Measurements from ENCODE around the gene ZNF679.
"Not testable (repeated sequence)": the region's sequence is repeated elsewhere in the genome, so short reads cannot be mapped to it uniquely, and the experiment has no call there.

The ZNF679 gene

GRCh38 chr7:64308016-64308270 lies 79.7 kb downstream of the ZNF679 start:
- Histone ChIP-seq H3K36me3 (ENCODE audit: control insufficient read depth in 2 of 2, insufficient read depth in 2 of 2, low read length in 2 of 2) (no peaks in the 10 kb centered on the region), H3K27ac (ENCODE audit: low read depth in 2 of 2, low read length in 2 of 2) (peak overlapping the region; percentile 77 to 84), H3K9me3 (ENCODE audit: control insufficient read depth in 2 of 2, low read length in 2 of 2) (no peaks in the 10 kb centered on the region), H3K9ac (ENCODE audit: low read depth in 1 of 2, low read length in 2 of 2) (peak overlapping the region; percentile 76 to 97), H3K4me3 (ENCODE audit: low read length in 2 of 2) (peak overlapping the region; percentile 86 to 91), H3K27me3 (ENCODE audit: control insufficient read depth in 2 of 2, insufficient read depth in 2 of 2, low read length in 2 of 2) (no peaks in the 10 kb centered on the region), H3K4me1 (ENCODE audit: control insufficient read depth in 2 of 2, insufficient read depth in 2 of 2, low read length in 2 of 2) (peaks cover 5 to 8% of the 10 kb centered on the region in 2 donors)

DNA sequence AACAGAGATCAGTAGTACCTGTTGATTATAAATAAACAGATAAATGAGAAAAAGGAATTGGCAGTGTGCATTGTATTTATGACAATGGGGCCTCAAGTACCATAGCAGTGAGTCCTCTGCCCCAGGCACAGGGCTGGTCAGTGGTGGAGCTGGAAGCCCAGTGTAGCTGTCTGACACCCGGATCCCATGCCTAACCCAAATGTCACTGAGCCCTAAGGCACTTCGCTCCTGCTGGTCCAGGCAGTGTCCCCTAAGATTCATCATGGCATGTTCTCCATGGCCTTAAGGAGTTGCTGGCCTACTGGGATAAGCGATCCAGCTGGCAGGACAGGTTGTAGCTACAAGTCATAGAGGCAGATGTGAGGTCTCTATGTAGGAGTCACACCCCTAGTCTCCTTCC lies 82.2 kb downstream of the ZNF679 start:
- no peak overlapping the region for H3K4me3 ChIP-seq (ENCODE audit: low read length in 2 of 2)
- H3K27me3 ChIP-seq (ENCODE audit: control insufficient read depth in 2 of 2, insufficient read depth in 2 of 2, low read length in 2 of 2) = no peaks in the 10 kb centered on the region
- H3K9me3 ChIP-seq (ENCODE audit: control insufficient read depth in 2 of 2, low read length in 2 of 2) = no peaks in the 10 kb centered on the region
- peaks cover 10 to 18% of the 10 kb centered on the region in 2 donors for H3K4me1 ChIP-seq (ENCODE audit: control insufficient read depth in 2 of 2, insufficient read depth in 2 of 2, low read length in 2 of 2)
- no peak overlapping the region for H3K9ac ChIP-seq (ENCODE audit: low read depth in 1 of 2, low read length in 2 of 2)
- no peak overlapping the region for H3K27ac ChIP-seq (ENCODE audit: low read depth in 2 of 2, low read length in 2 of 2)
- H3K36me3 ChIP-seq (ENCODE audit: control insufficient read depth in 2 of 2, insufficient read depth in 2 of 2, low read length in 2 of 2) = no peaks in the 10 kb centered on the region

DNA sequence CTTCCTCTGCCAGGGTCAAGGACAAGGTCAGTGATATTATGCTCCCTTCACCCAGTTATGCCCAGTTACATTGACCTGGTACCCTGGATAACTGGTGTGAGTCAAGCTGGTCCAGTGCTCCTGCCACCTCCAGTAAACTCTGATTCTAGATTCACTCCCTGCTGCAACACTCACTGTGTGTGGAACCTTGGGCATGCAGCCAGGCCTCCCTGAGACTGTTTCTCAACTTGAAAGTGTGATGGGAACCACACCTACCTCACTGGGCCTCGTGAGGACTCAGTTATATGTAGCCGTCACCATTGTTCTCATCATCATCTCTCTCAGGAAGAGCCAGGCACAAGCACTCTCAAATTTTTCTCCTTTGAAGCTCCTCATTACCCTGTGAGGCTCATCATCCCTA lies 84.6 kb downstream of the ZNF679 start:
- H3K27me3 ChIP-seq (ENCODE audit: control insufficient read depth in 2 of 2, insufficient read depth in 2 of 2, low read length in 2 of 2) = no peaks in the 10 kb centered on the region

DNA sequence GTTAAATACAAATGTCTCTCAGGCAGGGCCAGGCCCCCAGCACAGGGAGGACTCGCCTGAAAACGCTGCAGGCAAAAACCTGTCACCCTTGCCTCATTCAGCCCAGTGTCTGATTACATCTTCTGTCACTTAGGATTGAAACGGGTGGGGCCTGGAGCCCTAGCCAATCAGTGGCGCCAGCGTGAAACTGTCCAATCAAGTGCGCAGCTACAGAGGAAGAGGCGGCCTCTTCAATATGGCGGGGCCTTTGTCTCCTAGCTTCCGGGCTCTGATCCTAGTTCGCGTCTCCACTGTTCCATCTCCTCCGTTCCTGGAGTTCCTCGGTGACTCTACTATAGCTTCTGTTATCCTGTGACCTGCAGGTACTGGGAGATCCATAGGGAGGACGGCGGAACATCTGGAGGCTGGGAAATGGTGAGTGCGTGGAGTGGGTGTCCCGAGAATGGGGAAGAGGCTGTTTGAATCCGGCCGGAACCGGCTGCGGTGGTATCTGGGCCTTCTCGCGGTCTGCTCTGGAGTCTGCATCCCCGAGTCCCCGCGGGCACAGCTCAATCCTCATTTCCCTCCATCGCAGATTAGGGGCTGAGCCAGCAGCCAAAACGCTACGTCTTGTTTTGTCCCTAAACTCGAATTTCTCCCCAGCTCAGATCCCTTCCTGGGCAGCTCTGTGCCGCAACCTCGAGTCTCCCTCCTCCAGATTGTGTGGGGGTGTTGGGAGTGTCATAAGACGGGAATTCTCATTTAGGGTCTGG lies 85.6 kb downstream of the ZNF679 start, which contains the start of gene ZNF736:
Gene ZNF736, plus strand, starts transcription at position 222 of the 752 bp plus-strand sequence. Its CDS starts 190 bp downstream, at position 412.
- Histone ChIP-seq H3K9me3 (ENCODE audit: control insufficient read depth in 2 of 2, low read length in 2 of 2) (no peaks in the 10 kb centered on the region), H3K36me3 (ENCODE audit: control insufficient read depth in 2 of 2, insufficient read depth in 2 of 2, low read length in 2 of 2) (no peaks in the 10 kb centered on the region), H3K27ac (ENCODE audit: low read depth in 2 of 2, low read length in 2 of 2) (peak within 1 kb of the TSS; percentile 77 to 80), H3K9ac (ENCODE audit: low read depth in 1 of 2, low read length in 2 of 2) (peak within 1 kb of the TSS; percentile 87 to 95), H3K27me3 (ENCODE audit: control insufficient read depth in 2 of 2, insufficient read depth in 2 of 2, low read length in 2 of 2) (no peaks in the 10 kb centered on the region), H3K4me1 (ENCODE audit: control insufficient read depth in 2 of 2, insufficient read depth in 2 of 2, low read length in 2 of 2) (peaks cover 5 to 10% of the 10 kb centered on the region in 2 donors), H3K4me3 (ENCODE audit: low read length in 2 of 2) (peak within 1 kb of the TSS; percentile 97 to 100)

More for the DNA sequence above, 84.6 kb downstream of the ZNF679 start:
- Histone ChIP-seq H3K27ac (ENCODE audit: low read depth in 2 of 2, low read length in 2 of 2) (no peak overlapping the region), H3K9ac (ENCODE audit: low read depth in 1 of 2, low read length in 2 of 2) (no peak overlapping the region), H3K4me1 (ENCODE audit: control insufficient read depth in 2 of 2, insufficient read depth in 2 of 2, low read length in 2 of 2) (peaks cover 5 to 12% of the 10 kb centered on the region in 2 donors), H3K36me3 (ENCODE audit: control insufficient read depth in 2 of 2, insufficient read depth in 2 of 2, low read length in 2 of 2) (no peaks in the 10 kb centered on the region), H3K9me3 (ENCODE audit: control insufficient read depth in 2 of 2, low read length in 2 of 2) (no peaks in the 10 kb centered on the region), H3K4me3 (ENCODE audit: low read length in 2 of 2) (no peak overlapping the region)

- H3K27me3 ChIP-seq (ENCODE audit: control insufficient read depth in 2 of 2, insufficient read depth in 2 of 2, low read length in 2 of 2) = no peaks in the 10 kb centered on the region
- H3K9me3 ChIP-seq (ENCODE audit: control insufficient read depth in 2 of 2, low read length in 2 of 2) = no peaks in the 10 kb centered on the region
- H3K4me3 ChIP-seq (ENCODE audit: low read length in 2 of 2) = peak overlapping the region; percentile 97 to 100
- peak overlapping the region; percentile 87 to 95 for H3K9ac ChIP-seq (ENCODE audit: low read depth in 1 of 2, low read length in 2 of 2)
- H3K36me3 ChIP-seq (ENCODE audit: control insufficient read depth in 2 of 2, insufficient read depth in 2 of 2, low read length in 2 of 2) = no peaks in the 10 kb centered on the region
- H3K27ac ChIP-seq (ENCODE audit: low read depth in 2 of 2, low read length in 2 of 2) = no peak overlapping the region
- peaks cover 5 to 10% of the 10 kb centered on the region in 2 donors for H3K4me1 ChIP-seq (ENCODE audit: control insufficient read depth in 2 of 2, insufficient read depth in 2 of 2, low read length in 2 of 2)
Observed at GRCh38 chr7:64314566-64314965, 86.3 kb downstream of the ZNF679 start.

DNA sequence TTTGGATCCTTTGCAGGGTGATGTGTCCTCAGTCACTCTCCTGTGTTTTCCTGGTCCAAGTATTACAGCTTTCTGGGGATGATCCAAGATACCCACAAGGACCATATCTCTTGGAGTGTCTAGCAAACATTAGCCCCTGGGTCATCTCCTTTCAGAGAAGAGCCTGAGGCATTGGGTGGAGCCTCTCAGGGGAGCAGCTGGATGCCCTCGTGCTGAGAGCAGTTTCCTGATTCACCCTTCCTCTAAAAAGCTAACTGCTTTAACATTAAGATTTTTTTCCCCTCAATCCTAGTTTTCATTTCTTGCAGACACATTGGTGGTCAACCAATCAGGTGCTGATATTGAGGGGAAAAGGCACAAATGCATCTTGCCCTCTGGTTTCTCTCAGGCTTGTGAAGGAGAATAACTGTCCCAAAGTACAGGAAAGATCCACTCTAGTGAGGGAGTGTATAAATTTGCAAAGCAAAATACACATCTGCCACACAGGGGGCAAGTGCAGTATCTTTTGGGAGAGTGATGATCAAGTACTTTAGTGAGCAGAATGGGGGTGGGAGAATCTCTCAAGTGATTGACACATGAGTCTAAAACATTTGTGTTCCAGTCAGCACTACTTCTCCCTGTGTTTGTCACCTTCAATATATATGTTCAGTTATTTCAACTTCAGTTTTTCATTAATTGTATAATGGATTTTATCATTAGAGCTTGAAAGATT lies 87.9 kb downstream of the ZNF679 start:
- H3K4me3 ChIP-seq (ENCODE audit: low read length in 2 of 2); H3K36me3 ChIP-seq (ENCODE audit: control insufficient read depth in 2 of 2, insufficient read depth in 2 of 2, low read length in 2 of 2); H3K27me3 ChIP-seq (ENCODE audit: control insufficient read depth in 2 of 2, insufficient read depth in 2 of 2, low read length in 2 of 2); H3K27ac ChIP-seq (ENCODE audit: low read depth in 2 of 2, low read length in 2 of 2); H3K9ac ChIP-seq (ENCODE audit: low read depth in 1 of 2, low read length in 2 of 2); H3K9me3 ChIP-seq (ENCODE audit: control insufficient read depth in 2 of 2, low read length in 2 of 2): not testable (repeated sequence)
- H3K4me1 ChIP-seq (ENCODE audit: control insufficient read depth in 2 of 2, insufficient read depth in 2 of 2, low read length in 2 of 2) = peaks cover 5 to 10% of the 10 kb centered on the region in 2 donors
